GM23338 (cell line): Measurements from ENCODE around the gene ARMC5. TPM values are rescaled to one million over a fixed set of nuclear protein-coding genes. Genes with fewer than 3 reads are reported as not detected.

Source experiments
- ATAC-seq: fragments of 200-7000 bp; cut with Tn5 transposase; 3 replicates; pipeline ENCODE4 v1.9.1; 2020
- DNase-seq: peaks from one replicate; pipeline ENCODE4 v3.0.0-alpha.2; 2015; ENCODE audit warnings: low spot score
- H2AFZ ChIP-seq: fragments of 200-600 bp; sonication (generic); 2 replicates; pipeline ENCODE4 v1.8.0; 2016; ENCODE audit warnings: antibody characterized with exemption, mild to moderate bottlenecking, moderate library complexity
- H3F3A ChIP-seq: fragments of 200-600 bp; sonication (generic); replicated peaks from 2 replicates; pipeline ENCODE4 v1.8.0; 2017; ENCODE audit warnings: antibody characterized with exemption, mixed run types, low read depth
- H3K27ac ChIP-seq: fragments of 200-600 bp; sonication (generic); 2 replicates; pipeline ENCODE4 v1.6.1; 2016; ENCODE audit warnings: low read depth
- H3K27me3 ChIP-seq: fragments of 200-600 bp; sonication (generic); 2 replicates; pipeline ENCODE4 v1.8.0; 2016; ENCODE audit warnings: mild to moderate bottlenecking, mixed run types, moderate library complexity; ENCODE audit not compliant: insufficient read depth
- H3K36me3 ChIP-seq: fragments of 200-600 bp; sonication (generic); 2 replicates; pipeline ENCODE4 v1.8.0; 2016; ENCODE audit warnings: mild to moderate bottlenecking; ENCODE audit not compliant: insufficient read depth
- H3K4me1 ChIP-seq: fragments of 200-600 bp; sonication (generic); 2 replicates; pipeline ENCODE4 v1.8.0; 2016; ENCODE audit warnings: mild to moderate bottlenecking, moderate library complexity; ENCODE audit not compliant: insufficient read depth
- H3K4me2 ChIP-seq: fragments of 200-600 bp; sonication (generic); 2 replicates; pipeline ENCODE4 v1.7.1; 2017; ENCODE audit warnings: mixed run types
- H3K4me3 ChIP-seq: fragments of 200-600 bp; sonication (generic); 2 replicates; pipeline ENCODE4 v1.6.1; 2016; ENCODE audit warnings: mixed run types
- H3K79me2 ChIP-seq: fragments of 200-600 bp; sonication (generic); replicated peaks from 2 replicates; pipeline ENCODE4 v1.8.0; 2017; ENCODE audit warnings: mild to moderate bottlenecking; ENCODE audit not compliant: insufficient read depth
- H3K9me2 ChIP-seq: fragments of 200-600 bp; sonication (generic); 2 replicates; pipeline ENCODE4 v1.8.0; 2017; ENCODE audit not compliant: insufficient read depth
- H4K20me1 ChIP-seq: fragments of 200-600 bp; sonication (generic); replicated peaks from 2 replicates; pipeline ENCODE4 v1.8.0; 2017; ENCODE audit warnings: mild to moderate bottlenecking; ENCODE audit not compliant: insufficient read depth
- H3K27ac Mint-ChIP-seq: 2 replicates; pipeline ENCODE4 v1.8.0; 2020; ENCODE audit warnings: inconsistent platforms, mild to moderate bottlenecking, moderate library complexity, mixed read lengths
- H3K27me3 Mint-ChIP-seq: 3 replicates; pipeline ENCODE4 v1.8.0; 2022; ENCODE audit warnings: low read depth, mild to moderate bottlenecking, moderate library complexity, mixed read lengths, inconsistent platforms; ENCODE audit not compliant: insufficient read depth, poor library complexity
- H3K36me3 Mint-ChIP-seq: 3 replicates; pipeline ENCODE4 v1.8.0; 2021; ENCODE audit warnings: low read depth, mild to moderate bottlenecking, inconsistent platforms, moderate library complexity, mixed read lengths
- H3K4me1 Mint-ChIP-seq: 3 replicates; pipeline ENCODE4 v1.8.0; 2020; ENCODE audit warnings: mild to moderate bottlenecking, inconsistent platforms, mixed read lengths
- H3K4me3 Mint-ChIP-seq: 3 replicates; pipeline ENCODE4 v1.8.0; 2021; ENCODE audit warnings: moderate library complexity, mild to moderate bottlenecking, inconsistent platforms, mixed read lengths
- H3K9me3 Mint-ChIP-seq: 3 replicates; pipeline ENCODE4 v1.8.0; 2020; ENCODE audit warnings: moderate library complexity, mild to moderate bottlenecking, inconsistent platforms, mixed read lengths
- EZH2 ChIP-seq: fragments of 200-600 bp; sonication (generic); IDR thresholded peaks from one replicate; pipeline ENCODE4 v1.8.0; 2017; ENCODE audit warnings: antibody characterized with exemption, mild to moderate bottlenecking, low read depth; ENCODE audit not compliant: unreplicated experiment
- EZH2phosphoT487 ChIP-seq: fragments of 200-600 bp; sonication (generic); IDR thresholded peaks from one replicate; pipeline ENCODE4 v1.8.1; 2018; ENCODE audit warnings: antibody characterized with exemption; ENCODE audit not compliant: unreplicated experiment
- JUNB ChIP-seq: IDR thresholded peaks from one replicate; pipeline ENCODE4 v1.6.1; 2016; ENCODE audit warnings: antibody characterized with exemption; ENCODE audit not compliant: unreplicated experiment
- STAT1 ChIP-seq: IDR thresholded peaks from one replicate; pipeline ENCODE4 v1.6.1; 2016; ENCODE audit warnings: antibody characterized with exemption; ENCODE audit not compliant: unreplicated experiment
- polyA plus RNA-seq: library from polyadenylated mRNA; unstranded; fragments of >200 nt; fragmentation: Nextera tagmentation; extraction: Ambion mirVana; gene quantifications from 2 replicates; pipeline ENCODE4 v1.2.1, GENCODE V29; 2016
- total RNA-seq: library from RNA; depleted of rRNA; stranded (reverse); fragments of >200 nt; shearing (Covaris generic); gene quantifications from 2 replicates; pipeline ENCODE4 v1.2.3, GENCODE V29; 2014
- TF ChIP-seq, protein P1 (sequence below): fragments of 250-450 bp; sonication (Bioruptor Pico); IDR thresholded peaks from 2 replicates; pipeline ENCODE4 v1.5.0; 2020; ENCODE audit warnings: mild to moderate bottlenecking, moderate library complexity
- TF ChIP-seq, protein P2 (sequence below), 2 experiments: fragments of 200-600 bp in 1 of 2; sonication (generic) in 1 of 2; conservative IDR thresholded peaks; 2 replicates each; pipeline versions ENCODE4 v1.5.1 to v1.6.1; 2016 to 2017; ENCODE audit warnings: antibody characterized with exemption in 2 of 2, low read depth in 2 of 2, mild to moderate bottlenecking in 2 of 2, moderate library complexity in 1 of 2

ARMC5 gene
- total and polyA plus RNA-seq, 2 experiments from 2014 or later, result 5.9 to 11.3 TPM

- TF ChIP-seq, protein P1, sequence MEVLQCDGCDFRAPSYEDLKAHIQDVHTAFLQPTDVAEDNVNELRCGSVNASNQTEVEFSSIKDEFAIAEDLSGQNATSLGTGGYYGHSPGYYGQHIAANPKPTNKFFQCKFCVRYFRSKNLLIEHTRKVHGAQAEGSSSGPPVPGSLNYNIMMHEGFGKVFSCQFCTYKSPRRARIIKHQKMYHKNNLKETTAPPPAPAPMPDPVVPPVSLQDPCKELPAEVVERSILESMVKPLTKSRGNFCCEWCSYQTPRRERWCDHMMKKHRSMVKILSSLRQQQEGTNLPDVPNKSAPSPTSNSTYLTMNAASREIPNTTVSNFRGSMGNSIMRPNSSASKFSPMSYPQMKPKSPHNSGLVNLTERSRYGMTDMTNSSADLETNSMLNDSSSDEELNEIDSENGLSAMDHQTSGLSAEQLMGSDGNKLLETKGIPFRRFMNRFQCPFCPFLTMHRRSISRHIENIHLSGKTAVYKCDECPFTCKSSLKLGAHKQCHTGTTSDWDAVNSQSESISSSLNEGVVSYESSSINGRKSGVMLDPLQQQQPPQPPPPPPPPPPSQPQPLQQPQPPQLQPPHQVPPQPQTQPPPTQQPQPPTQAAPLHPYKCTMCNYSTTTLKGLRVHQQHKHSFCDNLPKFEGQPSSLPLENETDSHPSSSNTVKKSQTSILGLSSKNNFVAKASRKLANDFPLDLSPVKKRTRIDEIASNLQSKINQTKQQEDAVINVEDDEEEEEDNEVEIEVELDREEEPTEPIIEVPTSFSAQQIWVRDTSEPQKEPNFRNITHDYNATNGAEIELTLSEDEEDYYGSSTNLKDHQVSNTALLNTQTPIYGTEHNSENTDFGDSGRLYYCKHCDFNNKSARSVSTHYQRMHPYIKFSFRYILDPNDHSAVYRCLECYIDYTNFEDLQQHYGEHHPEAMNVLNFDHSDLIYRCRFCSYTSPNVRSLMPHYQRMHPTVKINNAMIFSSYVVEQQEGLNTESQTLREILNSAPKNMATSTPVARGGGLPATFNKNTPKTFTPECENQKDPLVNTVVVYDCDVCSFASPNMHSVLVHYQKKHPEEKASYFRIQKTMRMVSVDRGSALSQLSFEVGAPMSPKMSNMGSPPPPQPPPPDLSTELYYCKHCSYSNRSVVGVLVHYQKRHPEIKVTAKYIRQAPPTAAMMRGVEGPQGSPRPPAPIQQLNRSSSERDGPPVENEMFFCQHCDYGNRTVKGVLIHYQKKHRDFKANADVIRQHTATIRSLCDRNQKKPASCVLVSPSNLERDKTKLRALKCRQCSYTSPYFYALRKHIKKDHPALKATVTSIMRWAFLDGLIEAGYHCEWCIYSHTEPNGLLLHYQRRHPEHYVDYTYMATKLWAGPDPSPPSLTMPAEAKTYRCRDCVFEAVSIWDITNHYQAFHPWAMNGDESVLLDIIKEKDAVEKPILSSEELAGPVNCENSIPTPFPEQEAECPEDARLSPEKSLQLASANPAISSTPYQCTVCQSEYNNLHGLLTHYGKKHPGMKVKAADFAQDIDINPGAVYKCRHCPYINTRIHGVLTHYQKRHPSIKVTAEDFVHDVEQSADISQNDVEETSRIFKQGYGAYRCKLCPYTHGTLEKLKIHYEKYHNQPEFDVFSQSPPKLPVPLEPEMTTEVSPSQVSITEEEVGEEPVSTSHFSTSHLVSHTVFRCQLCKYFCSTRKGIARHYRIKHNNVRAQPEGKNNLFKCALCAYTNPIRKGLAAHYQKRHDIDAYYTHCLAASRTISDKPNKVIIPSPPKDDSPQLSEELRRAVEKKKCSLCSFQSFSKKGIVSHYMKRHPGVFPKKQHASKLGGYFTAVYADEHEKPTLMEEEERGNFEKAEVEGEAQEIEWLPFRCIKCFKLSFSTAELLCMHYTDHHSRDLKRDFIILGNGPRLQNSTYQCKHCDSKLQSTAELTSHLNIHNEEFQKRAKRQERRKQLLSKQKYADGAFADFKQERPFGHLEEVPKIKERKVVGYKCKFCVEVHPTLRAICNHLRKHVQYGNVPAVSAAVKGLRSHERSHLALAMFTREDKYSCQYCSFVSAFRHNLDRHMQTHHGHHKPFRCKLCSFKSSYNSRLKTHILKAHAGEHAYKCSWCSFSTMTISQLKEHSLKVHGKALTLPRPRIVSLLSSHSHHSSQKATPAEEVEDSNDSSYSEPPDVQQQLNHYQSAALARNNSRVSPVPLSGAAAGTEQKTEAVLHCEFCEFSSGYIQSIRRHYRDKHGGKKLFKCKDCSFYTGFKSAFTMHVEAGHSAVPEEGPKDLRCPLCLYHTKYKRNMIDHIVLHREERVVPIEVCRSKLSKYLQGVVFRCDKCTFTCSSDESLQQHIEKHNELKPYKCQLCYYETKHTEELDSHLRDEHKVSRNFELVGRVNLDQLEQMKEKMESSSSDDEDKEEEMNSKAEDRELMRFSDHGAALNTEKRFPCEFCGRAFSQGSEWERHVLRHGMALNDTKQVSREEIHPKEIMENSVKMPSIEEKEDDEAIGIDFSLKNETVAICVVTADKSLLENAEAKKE (CRISPR knock-in tag), result no peak
- no peak for TF ChIP-seq STAT1
These were observed 30.6 kb upstream of the ARMC5 start (continued) for GRCh38 chr16:31428638-31429247.

DNA sequence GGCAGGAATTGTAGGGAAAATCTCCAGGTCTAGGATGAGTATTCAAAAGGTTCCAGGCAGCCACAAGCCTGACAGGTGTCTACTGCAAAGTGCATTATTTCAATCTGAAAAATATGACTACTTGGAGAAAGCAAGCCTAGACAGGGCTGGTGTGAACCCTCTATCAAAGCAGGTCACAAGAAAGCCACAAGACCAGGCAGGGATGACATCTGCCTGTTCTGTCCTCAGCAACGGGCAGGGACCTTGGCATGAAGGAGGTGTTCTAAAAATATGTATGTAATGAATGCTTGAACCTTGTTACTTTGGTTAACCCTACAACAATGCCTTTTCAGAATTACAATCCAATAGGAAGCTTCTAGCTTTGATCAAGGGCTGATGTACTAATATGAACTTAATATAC lies 30.0 kb upstream of the ARMC5 start:
- H3K79me2 ChIP-seq, result no peaks in the 10 kb centered on the region
- no peaks in the 10 kb centered on the region for H3K4me1 ChIP-seq
- peaks cover 4% of the 10 kb centered on the region; the same call in 2 of the 3 replicates for H3K4me1 Mint-ChIP-seq
- H3K4me3 ChIP-seq, result no peak overlapping the region
- no peak overlapping the region for H2AFZ ChIP-seq
- H3K27ac ChIP-seq, result no peak overlapping the region
- H3K36me3 ChIP-seq, result no peaks in the 10 kb centered on the region
- no peak overlapping the region for H3K4me2 ChIP-seq
- no peak overlapping the region for H3K27ac Mint-ChIP-seq
- ATAC-seq, result no peak
- no peaks in the 10 kb centered on the region for H3K9me2 ChIP-seq
- H3F3A ChIP-seq, result no peaks in the 10 kb centered on the region
- peaks cover 4% of the 10 kb centered on the region; the same call in 1 of the 3 replicates for H3K36me3 Mint-ChIP-seq
- H3K27me3 ChIP-seq, result peaks cover 46% of the 10 kb centered on the region
- DNase-seq, result no peak
- H3K4me3 Mint-ChIP-seq, result no peak overlapping the region
- 0 out of 2 replicates have a peak, but pooled peaks cover 2% of the 10 kb centered on the region for H4K20me1 ChIP-seq
- peaks cover 13% of the 10 kb centered on the region; the same call in 2 of the 3 replicates for H3K9me3 Mint-ChIP-seq
- H3K27me3 Mint-ChIP-seq, result peaks cover 22% of the 10 kb centered on the region
- TF ChIP-seq, protein P2, sequence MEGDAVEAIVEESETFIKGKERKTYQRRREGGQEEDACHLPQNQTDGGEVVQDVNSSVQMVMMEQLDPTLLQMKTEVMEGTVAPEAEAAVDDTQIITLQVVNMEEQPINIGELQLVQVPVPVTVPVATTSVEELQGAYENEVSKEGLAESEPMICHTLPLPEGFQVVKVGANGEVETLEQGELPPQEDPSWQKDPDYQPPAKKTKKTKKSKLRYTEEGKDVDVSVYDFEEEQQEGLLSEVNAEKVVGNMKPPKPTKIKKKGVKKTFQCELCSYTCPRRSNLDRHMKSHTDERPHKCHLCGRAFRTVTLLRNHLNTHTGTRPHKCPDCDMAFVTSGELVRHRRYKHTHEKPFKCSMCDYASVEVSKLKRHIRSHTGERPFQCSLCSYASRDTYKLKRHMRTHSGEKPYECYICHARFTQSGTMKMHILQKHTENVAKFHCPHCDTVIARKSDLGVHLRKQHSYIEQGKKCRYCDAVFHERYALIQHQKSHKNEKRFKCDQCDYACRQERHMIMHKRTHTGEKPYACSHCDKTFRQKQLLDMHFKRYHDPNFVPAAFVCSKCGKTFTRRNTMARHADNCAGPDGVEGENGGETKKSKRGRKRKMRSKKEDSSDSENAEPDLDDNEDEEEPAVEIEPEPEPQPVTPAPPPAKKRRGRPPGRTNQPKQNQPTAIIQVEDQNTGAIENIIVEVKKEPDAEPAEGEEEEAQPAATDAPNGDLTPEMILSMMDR (conservative IDR thresholded peaks at IDR 0.05; ENCODE audit: low read depth in 2 of 2), result no peak
- TF ChIP-seq JUNB (no peak), EZH2 (no peak), EZH2phosphoT487 (no peak)
- TF ChIP-seq, protein P1 (CRISPR knock-in tag), result no peak
